ENCODE measurements around the gene HPS4. TPM values are rescaled to one million over a fixed set of nuclear protein-coding genes. Genes with fewer than 3 reads are reported as not detected.

HPS4 gene
- total and polyA plus RNA-seq, 9 donors = 18.9 to 37.8 (median 32.5) TPM

DNA sequence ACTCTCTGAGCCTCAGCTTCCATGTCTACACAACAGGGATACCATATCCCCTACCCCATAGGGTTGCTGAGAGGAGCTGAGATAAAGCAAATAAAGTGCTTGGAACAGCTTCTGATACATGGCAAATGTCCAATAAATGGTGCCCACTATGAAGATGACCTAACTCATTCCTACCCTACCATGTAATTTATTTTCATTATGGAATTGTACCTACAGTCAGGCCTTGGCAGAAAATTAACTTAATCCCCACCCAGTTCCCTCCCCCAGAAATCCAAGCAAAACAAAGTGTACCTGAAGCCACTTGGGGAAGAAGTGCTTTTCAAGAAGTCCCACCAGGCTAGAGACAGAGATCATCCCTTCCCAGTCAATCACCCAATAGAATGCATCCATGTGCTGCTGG is 10.9 kb upstream of the HPS4 start:
- no peak for DNase-seq
- intact Hi-C loops (cut with DNase I) = no loop called here
- Histone ChIP-seq H3K9me3 (no peaks in the 10 kb centered on the region), H3K4me1 (ENCODE audit: insufficient read depth) (no peaks in the 10 kb centered on the region), H3K27me3 (no peaks in the 10 kb centered on the region), H3K36me3 (no peaks in the 10 kb centered on the region), H3K27ac (no peak overlapping the region), H3K4me3 (no peak overlapping the region)
- TF ChIP-seq, protein P1, sequence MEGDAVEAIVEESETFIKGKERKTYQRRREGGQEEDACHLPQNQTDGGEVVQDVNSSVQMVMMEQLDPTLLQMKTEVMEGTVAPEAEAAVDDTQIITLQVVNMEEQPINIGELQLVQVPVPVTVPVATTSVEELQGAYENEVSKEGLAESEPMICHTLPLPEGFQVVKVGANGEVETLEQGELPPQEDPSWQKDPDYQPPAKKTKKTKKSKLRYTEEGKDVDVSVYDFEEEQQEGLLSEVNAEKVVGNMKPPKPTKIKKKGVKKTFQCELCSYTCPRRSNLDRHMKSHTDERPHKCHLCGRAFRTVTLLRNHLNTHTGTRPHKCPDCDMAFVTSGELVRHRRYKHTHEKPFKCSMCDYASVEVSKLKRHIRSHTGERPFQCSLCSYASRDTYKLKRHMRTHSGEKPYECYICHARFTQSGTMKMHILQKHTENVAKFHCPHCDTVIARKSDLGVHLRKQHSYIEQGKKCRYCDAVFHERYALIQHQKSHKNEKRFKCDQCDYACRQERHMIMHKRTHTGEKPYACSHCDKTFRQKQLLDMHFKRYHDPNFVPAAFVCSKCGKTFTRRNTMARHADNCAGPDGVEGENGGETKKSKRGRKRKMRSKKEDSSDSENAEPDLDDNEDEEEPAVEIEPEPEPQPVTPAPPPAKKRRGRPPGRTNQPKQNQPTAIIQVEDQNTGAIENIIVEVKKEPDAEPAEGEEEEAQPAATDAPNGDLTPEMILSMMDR (IDR thresholded peaks at IDR 0.05) = no peak
- TF ChIP-seq EP300 (IDR thresholded peaks at IDR 0.05) (no peak), POLR2A (IDR thresholded peaks at IDR 0.05) (no peak)

DNA sequence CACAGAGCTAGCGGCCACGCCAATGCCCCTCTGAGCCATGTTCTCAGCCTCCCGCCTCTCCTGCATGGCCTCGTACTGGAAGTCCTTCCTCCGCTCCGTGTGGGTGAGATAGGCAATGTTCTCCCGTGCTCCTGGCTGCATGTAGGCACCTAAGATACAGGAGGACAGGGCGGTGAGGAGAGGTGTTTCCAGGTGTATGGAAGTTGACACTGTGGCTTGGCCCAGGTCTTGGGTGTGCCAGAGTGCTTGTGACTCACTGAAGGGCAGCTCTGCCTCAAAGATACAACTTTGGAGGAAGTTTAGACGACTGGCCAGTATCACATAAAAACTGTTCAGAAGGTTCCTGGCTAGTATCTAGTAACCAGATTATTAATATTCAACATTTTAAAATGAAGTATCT is 8.6 kb upstream of the HPS4 start:
- Histone ChIP-seq H3K36me3 (no peaks in the 10 kb centered on the region), H3K27me3 (no peaks in the 10 kb centered on the region), H3K9me3 (no peaks in the 10 kb centered on the region), H3K27ac (no peak overlapping the region), H3K4me3 (no peak overlapping the region), H3K4me1 (ENCODE audit: insufficient read depth) (no peaks in the 10 kb centered on the region)
- 85 to 88% (median 87%) methylated on average over 9 of the region's 9 CpGs for WGBS, 3 donors
- no peak for DNase-seq
- TF ChIP-seq POLR2A (IDR thresholded peaks at IDR 0.05) (no peak), EP300 (IDR thresholded peaks at IDR 0.05) (no peak)
- TF ChIP-seq, protein P1 (IDR thresholded peaks at IDR 0.05) = no peak
- intact Hi-C loops (cut with DNase I) = no loop called here

- no peaks in the 10 kb centered on the region for H3K36me3 ChIP-seq
- intact Hi-C loops (cut with DNase I) = loop anchor here in 1 of 4 donors (10.0 kb wide), 1 partner anchor 95 kb away; no protein-coding TSS in a partner anchor
- H3K27me3 ChIP-seq = no peaks in the 10 kb centered on the region
- no peak overlapping the region for H3K27ac ChIP-seq
- WGBS, 3 donors = 74 to 79% (median 79%) methylated on average over 4 of the region's 4 CpGs
- DNase-seq = no peak
- no peaks in the 10 kb centered on the region for H3K9me3 ChIP-seq
- no peaks in the 10 kb centered on the region for H3K4me1 ChIP-seq (ENCODE audit: insufficient read depth)
- H3K4me3 ChIP-seq = no peak overlapping the region
- TF ChIP-seq EP300 (IDR thresholded peaks at IDR 0.05) = no peak
- TF ChIP-seq, protein P1 (IDR thresholded peaks at IDR 0.05) = no peak
- TF ChIP-seq POLR2A (IDR thresholded peaks at IDR 0.05) = no peak
Observed at GRCh38 chr22:26489447-26490036, 6.0 kb upstream of the HPS4 start.

GRCh38 chr22:26487996-26488395 is 4.4 kb upstream of the HPS4 start:
- Histone ChIP-seq H3K4me1 (ENCODE audit: insufficient read depth) (peaks cover 2% of the 10 kb centered on the region), H3K27ac (no peak overlapping the region), H3K36me3 (no peaks in the 10 kb centered on the region), H3K9me3 (no peaks in the 10 kb centered on the region), H3K27me3 (no peaks in the 10 kb centered on the region), H3K4me3 (no peak overlapping the region)
- WGBS, 3 donors = 32 to 36% (median 35%) methylated on average over 3 of the region's 3 CpGs
- TF ChIP-seq EP300 (IDR thresholded peaks at IDR 0.05) (no peak), POLR2A (IDR thresholded peaks at IDR 0.05) (no peak)
- TF ChIP-seq, protein P1 (IDR thresholded peaks at IDR 0.05) = no peak
- intact Hi-C loops (cut with DNase I) = loop anchor here in 1 of 4 donors (10.0 kb wide), 1 partner anchor 97 kb away; no protein-coding TSS in a partner anchor
- DNase-seq = no peak
